Sigmoid colon (tissue), 7 donors: ENCODE data around the gene PKHD1. TPM values are rescaled to one million over a fixed set of nuclear protein-coding genes. Genes with fewer than 3 reads are reported as not detected.

Experiments used
- DNase-seq: peaks from one replicate; pipeline ENCODE4 v3.0.0-alpha.2; 2019
- H3K27ac ChIP-seq, 4 donors: fragments of 200-600 bp; sonication (generic); one replicate each; pipeline ENCODE4 v1.5.1; 2016 to 2019; ENCODE audit warnings: mild to moderate bottlenecking in 1 of 4
- H3K27me3 ChIP-seq, 3 donors: fragments of 200-600 bp; sonication (generic); one replicate each; pipeline ENCODE4 v1.5.1; 2019; ENCODE audit warnings: mild to moderate bottlenecking in 1 of 3
- H3K36me3 ChIP-seq, 4 donors: fragments of 200-600 bp; sonication (generic); one replicate each; pipeline ENCODE4 v1.5.1; 2016 to 2019
- H3K4me1 ChIP-seq, 4 donors: fragments of 200-600 bp; sonication (generic); one replicate each; pipeline ENCODE4 v1.5.1; 2017 to 2019
- H3K4me3 ChIP-seq, 4 donors: fragments of 200-600 bp; sonication (generic); one replicate each; pipeline ENCODE4 v1.5.1; 2017 to 2019; ENCODE audit warnings: mild to moderate bottlenecking in 2 of 4, moderate library complexity in 1 of 4
- H3K9me3 ChIP-seq, 4 donors: fragments of 200-600 bp in 3 of 4; sonication (generic) in 3 of 4; one replicate each; pipeline versions ENCODE4 v1.5.1 to v1.6.1; 2013 to 2019
- EP300 ChIP-seq, 4 donors: sonication (generic); formaldehyde crosslinking; IDR thresholded peaks; one replicate each; pipeline ENCODE4 v1.6.1; 2017; ENCODE audit warnings: antibody characterized with exemption in 4 of 4
- POLR2A ChIP-seq, 2 donors: fragments of 450-650 bp; IDR thresholded peaks; one replicate each; pipeline ENCODE4 v1.6.1; 2016; ENCODE audit warnings: antibody characterized with exemption in 2 of 2, mild to moderate bottlenecking in 2 of 2, moderate library complexity in 2 of 2
- POLR2AphosphoS5 ChIP-seq, 4 donors: sonication (generic); formaldehyde crosslinking; IDR thresholded peaks; one replicate each; pipeline ENCODE4 v1.6.1; 2017; ENCODE audit warnings: antibody characterized with exemption in 4 of 4
- WGBS, 2 donors: extraction: QIAGEN DNeasy Blood & Tissue Kit; methylation state at CpG; one replicate each; pipeline ENCODE4 v1.1.7; 2013; 5-methylcytosine and 5-hydroxymethylcytosine counted together
- intact Hi-C: fragments of 100-400 bp; cut with DNase I; formaldehyde crosslinking; loops from one replicate; pipeline ENCODE4 v1.15.1; 2023
- polyA plus RNA-seq, 3 donors: library from polyadenylated mRNA; stranded (reverse); fragments of 200-250 nt; gene quantifications; one replicate each; pipeline ENCODE4 v1.2.3, GENCODE V29; 2013
- total RNA-seq, 4 donors: library from RNA; depleted of rRNA; stranded (reverse); fragments of >200 nt; gene quantifications; one replicate each; pipeline ENCODE4 v1.1.0, GENCODE V29; 2016
- TF ChIP-seq, protein P1 (sequence below), 4 experiments: fragments of 450-650 bp in 3 of 4; fragments of 200-600 bp in 1 of 4; IDR thresholded peaks; one replicate each; pipeline ENCODE4 v1.5.1; 2016 to 2019; ENCODE audit warnings: antibody characterized with exemption in 4 of 4, mild to moderate bottlenecking in 3 of 4, moderate library complexity in 2 of 4
- donor health status: healthy with polysubstance abuse.
- donor health status: Bipolar disorder and iron deficiency.
- donor health status: healthy.

PKHD1 gene
- total and polyA plus RNA-seq, 7 donors, result under 0.01 to 0.66 (median under 0.01) TPM; not detected in 2

DNA sequence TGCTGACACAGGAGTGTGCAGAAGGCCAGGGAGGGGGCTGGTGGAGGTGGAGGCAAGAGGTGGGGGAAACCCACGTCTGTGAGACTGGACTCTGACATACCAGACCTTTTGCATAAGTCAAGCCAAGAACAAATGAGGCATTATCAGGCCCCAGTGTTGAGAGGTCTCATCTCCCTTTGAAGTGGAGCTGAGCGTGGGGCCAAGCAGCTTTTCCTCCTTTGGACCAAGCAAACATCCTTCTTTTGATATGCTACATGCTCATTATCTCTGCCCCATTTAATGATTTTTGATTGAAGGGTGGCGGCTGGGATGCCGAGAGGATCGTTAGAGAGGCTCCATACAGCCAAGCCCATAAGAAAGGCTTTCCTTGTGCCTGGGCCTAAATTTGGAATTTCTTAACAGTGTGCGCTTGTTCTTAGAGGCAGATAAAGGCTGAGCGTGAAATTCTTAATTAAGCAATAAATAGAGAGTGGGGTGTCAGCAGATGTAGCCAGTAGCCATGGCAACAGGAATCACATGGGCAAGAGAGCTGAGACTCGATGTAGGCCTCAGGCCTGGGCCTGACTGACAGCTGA is 244.5 kb downstream of the PKHD1 start:
- DNase-seq, result no peak
- WGBS, 2 donors, result 73 to 80% methylated on average over 8 of the region's 8 CpGs
- Histone ChIP-seq H3K4me1 (peaks cover 0 to 9% (median 4%) of the 10 kb centered on the region in 4 donors), H3K27ac (no peak overlapping the region), H3K9me3 (no peaks in the 10 kb centered on the region), H3K4me3 (no peak overlapping the region), H3K36me3 (no peaks in the 10 kb centered on the region), H3K27me3 (peaks cover 0 to 3% (median 0%) of the 10 kb centered on the region in 3 donors)
- intact Hi-C loops, result no loop called here
- no peak for TF ChIP-seq POLR2AphosphoS5 (IDR thresholded peaks at IDR 0.05)
- TF ChIP-seq EP300 (IDR thresholded peaks at IDR 0.05), result no peak
- TF ChIP-seq, protein P1, sequence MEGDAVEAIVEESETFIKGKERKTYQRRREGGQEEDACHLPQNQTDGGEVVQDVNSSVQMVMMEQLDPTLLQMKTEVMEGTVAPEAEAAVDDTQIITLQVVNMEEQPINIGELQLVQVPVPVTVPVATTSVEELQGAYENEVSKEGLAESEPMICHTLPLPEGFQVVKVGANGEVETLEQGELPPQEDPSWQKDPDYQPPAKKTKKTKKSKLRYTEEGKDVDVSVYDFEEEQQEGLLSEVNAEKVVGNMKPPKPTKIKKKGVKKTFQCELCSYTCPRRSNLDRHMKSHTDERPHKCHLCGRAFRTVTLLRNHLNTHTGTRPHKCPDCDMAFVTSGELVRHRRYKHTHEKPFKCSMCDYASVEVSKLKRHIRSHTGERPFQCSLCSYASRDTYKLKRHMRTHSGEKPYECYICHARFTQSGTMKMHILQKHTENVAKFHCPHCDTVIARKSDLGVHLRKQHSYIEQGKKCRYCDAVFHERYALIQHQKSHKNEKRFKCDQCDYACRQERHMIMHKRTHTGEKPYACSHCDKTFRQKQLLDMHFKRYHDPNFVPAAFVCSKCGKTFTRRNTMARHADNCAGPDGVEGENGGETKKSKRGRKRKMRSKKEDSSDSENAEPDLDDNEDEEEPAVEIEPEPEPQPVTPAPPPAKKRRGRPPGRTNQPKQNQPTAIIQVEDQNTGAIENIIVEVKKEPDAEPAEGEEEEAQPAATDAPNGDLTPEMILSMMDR (IDR thresholded peaks at IDR 0.05), result no peak
- no peak for TF ChIP-seq POLR2A (IDR thresholded peaks at IDR 0.05)

DNA sequence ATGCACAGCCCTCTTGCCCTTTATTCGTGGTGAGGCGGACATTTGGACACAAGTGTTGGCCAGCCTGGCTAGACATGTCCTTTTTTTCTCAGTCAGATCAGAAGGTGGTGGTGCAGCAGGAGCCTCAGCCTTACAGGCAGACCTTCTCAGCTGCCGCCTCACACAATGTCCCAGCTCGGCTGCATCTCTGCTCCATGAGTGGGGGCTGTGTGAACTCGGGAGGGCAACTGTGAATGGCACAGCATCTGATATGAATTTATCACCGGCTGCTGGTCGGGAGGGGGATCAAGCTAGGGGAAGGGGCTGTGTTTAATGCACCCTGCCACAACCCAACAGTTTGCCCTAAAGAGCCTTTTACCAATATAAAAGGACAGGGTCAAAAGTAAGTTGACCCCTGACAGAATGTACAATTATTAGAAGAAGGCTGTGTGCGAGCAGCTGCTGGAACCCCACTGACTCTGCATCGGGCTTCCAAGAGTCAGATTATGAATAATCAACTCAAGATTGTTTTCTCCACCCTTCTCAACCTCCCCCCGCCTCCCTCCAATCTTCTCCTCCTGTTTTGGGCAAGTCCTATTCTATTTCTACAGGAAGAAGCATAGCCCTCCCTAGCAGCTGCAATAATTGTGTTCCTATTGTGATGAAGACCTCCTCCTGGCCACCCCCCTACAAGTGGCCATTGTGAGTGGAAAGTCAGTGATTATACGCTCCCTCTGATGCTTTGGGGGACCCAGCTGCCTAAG is 245.2 kb downstream of the PKHD1 start:
- DNase-seq, result no peak
- TF ChIP-seq EP300 (IDR thresholded peaks at IDR 0.05) (no peak), POLR2AphosphoS5 (IDR thresholded peaks at IDR 0.05) (no peak), POLR2A (IDR thresholded peaks at IDR 0.05) (no peak)
- TF ChIP-seq, protein P1 (IDR thresholded peaks at IDR 0.05), result no peak
- intact Hi-C loops, result no loop called here
- H3K4me3 ChIP-seq, result no peak overlapping the region
- H3K4me1 ChIP-seq, result peaks cover 0 to 9% (median 4%) of the 10 kb centered on the region in 4 donors
- H3K27ac ChIP-seq, result no peak overlapping the region
- WGBS, 2 donors, result 77 to 82% methylated on average over 11 of the region's 11 CpGs
- no peaks in the 10 kb centered on the region for H3K9me3 ChIP-seq
- peaks cover 0 to 3% (median 0%) of the 10 kb centered on the region in 3 donors for H3K27me3 ChIP-seq
- no peaks in the 10 kb centered on the region for H3K36me3 ChIP-seq

DNA sequence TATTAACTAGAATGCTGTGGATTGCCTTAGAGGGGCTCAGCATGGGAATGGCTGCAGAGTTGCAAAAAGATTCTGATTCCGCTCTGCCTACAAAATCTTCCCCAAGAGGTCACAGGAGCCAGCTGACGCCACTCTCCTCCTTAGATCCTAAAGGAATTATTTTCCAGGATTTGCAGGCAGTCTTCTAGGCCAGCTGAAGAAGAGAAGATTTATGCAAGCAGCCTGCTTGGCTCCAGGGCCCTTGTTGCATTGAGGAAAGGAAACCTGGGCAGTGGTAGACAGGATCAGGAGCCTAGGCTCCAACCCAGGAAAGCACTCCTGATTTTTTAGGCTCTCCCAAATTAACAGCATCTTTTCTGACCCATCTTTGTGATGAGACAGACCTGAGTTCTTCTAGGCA is 245.8 kb downstream of the PKHD1 start:
- Histone ChIP-seq H3K36me3 (no peaks in the 10 kb centered on the region), H3K4me3 (no peak overlapping the region), H3K27me3 (peaks cover 0 to 3% (median 0%) of the 10 kb centered on the region in 3 donors), H3K27ac (no peak overlapping the region), H3K4me1 (peaks cover 0 to 9% (median 4%) of the 10 kb centered on the region in 4 donors), H3K9me3 (no peaks in the 10 kb centered on the region)
- intact Hi-C loops, result no loop called here
- DNase-seq, result no peak
- 90 to 92% methylated on average over 2 of the region's 2 CpGs for WGBS, 2 donors
- no peak for TF ChIP-seq POLR2A (IDR thresholded peaks at IDR 0.05)
- TF ChIP-seq POLR2AphosphoS5 (IDR thresholded peaks at IDR 0.05), result no peak
- no peak for TF ChIP-seq EP300 (IDR thresholded peaks at IDR 0.05)
- TF ChIP-seq, protein P1 (IDR thresholded peaks at IDR 0.05), result no peak

DNA sequence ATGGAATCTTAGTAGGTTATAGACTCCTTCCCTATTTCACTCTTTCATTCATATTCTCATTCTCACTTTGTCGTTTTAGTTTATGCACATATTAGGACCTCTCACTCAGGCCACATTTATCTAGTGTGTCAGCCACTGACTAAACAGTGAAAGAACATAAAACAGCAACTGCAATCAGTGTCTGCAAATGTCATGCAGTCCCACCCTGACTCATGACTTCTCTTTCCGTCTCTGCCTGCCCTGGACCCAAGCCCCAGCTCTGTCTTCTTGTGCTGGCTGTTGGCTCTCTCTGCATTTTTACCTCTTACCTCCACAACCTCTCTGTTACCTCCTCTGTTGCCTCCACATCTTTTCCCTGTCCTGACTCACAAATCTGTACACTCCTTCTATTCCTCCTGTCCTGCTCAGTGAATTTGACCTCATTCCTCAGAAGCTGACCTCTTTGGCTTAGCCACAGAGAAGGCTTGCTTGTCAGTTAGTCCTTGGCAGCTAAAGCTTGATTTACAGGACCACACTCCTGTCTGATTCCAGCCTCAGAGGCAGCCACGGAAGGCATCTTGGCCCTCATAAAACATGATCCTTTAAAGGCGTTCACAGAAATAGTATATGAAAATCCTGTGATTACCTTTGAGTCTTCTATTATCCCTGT is 247.6 kb downstream of the PKHD1 start:
- Histone ChIP-seq H3K4me3 (no peak overlapping the region), H3K27me3 (peaks cover 0 to 3% (median 0%) of the 10 kb centered on the region in 3 donors), H3K9me3 (no peaks in the 10 kb centered on the region), H3K4me1 (peaks cover 0 to 9% (median 4%) of the 10 kb centered on the region in 4 donors), H3K27ac (no peak overlapping the region), H3K36me3 (no peaks in the 10 kb centered on the region)
- TF ChIP-seq POLR2AphosphoS5 (IDR thresholded peaks at IDR 0.05), result no peak
- no peak for TF ChIP-seq POLR2A (IDR thresholded peaks at IDR 0.05)
- TF ChIP-seq, protein P1 (IDR thresholded peaks at IDR 0.05), result no peak
- no peak for TF ChIP-seq EP300 (IDR thresholded peaks at IDR 0.05)
- DNase-seq, result no peak
- intact Hi-C loops, result no loop called here
- 62 to 73% methylated on average over 4 of the region's 4 CpGs for WGBS, 2 donors
